Erythroblast (primary cell): Measurements from ENCODE around the gene SNX17.
"Not testable (repeated sequence)": the region's sequence is repeated elsewhere in the genome, so short reads cannot be mapped to it uniquely, and the experiment has no call there.

Source experiments
- DNase-seq, 2 experiments: peaks; one replicate each; lab custom pipeline; 2025; lab: John Stamatoyannopoulos, UW
- GATA1 ChIP-seq: IDR thresholded peaks from 2 replicates; pipeline ENCODE4 v1.6.1; 2011; ENCODE audit warnings: low read depth, mild to moderate bottlenecking, control low read depth, low read length, moderate library complexity
- POLR2A ChIP-seq: IDR thresholded peaks from 2 replicates; pipeline ENCODE4 v1.6.1; 2011; ENCODE audit warnings: mild to moderate bottlenecking, low read length

Gene SNX17

GRCh38 chr2:27400348-27401135 is 30.1 kb downstream of the SNX17 start:
- TF ChIP-seq POLR2A (no peak), GATA1 (no peak)
- DNase-seq: no peak

DNA sequence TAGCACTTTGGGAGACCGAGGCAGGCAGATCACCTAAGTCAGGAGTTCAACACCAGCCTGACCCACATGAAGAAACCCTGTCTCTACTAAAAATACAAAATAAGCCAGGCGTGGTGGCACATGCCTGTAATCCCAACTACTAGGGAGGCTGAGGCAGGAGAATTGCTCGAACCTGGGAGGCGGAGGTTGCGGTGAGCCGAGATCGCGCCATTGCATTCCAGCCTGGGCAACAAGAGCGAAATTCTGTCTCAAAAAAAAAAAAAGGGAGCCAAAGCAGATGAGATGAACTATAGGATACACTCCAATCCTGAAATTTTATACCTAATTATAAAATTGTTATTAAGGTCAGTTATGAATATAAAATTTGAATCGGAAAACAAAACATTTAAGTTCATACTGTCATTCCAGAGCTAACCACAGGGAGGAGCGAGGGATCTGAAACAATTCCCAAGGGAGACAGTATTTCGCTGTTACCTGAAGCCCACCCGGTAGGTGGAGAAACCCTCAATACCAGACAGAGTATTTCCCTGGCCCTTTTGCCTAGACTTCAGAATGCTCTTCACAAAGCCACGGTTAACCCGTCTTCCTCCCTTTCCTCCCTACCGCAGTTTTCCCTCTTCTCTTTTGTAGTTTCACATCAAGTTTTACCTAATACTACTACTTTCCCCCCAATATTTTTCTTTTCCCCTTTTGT is 37.5 kb downstream of the SNX17 start:
- no peak for TF ChIP-seq POLR2A
- no peak for TF ChIP-seq GATA1
- peak; percentile 58 to 76 for DNase-seq

GRCh38 chr2:27408601-27409320 is 38.3 kb downstream of the SNX17 start:
- no peak for TF ChIP-seq POLR2A
- no peak for TF ChIP-seq GATA1
- DNase-seq: peak; percentile 62 to 68

DNA sequence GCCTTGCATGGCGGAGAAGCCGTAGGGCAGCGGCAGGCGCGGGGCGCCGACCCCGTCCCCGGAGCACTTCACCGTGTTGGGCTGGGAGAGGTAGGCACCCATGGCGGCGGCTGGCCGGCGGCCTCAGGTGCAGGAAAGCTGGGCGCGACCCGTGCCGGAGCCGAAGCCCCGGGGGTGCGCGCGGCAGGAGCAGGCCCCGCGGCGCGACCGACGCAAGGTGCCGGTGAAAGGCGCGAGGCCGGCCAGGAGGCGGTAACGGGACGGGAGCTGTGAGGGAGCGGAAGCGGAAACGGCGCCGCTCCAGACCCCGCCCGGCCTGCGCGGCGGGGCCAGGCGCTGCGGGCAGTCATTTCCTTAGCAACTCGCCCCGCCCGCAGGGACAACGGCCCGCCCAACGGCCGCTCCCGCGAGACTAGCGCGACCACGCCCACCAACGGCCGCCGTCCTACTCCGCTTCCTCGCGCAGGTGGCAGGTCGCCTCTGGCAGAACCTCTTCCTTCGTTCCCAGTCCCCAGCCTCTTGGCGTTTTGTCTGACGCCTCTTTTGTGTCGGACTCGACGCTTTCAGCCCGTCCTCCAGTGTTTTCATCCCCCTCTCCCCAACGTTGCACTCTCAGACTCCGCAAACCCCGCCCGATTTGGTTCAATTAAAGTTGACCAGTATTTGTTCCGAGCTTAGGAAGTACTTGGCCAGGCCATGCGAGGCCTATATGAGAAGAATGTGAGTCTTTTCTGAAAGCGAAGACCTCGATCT is 39.1 kb downstream of the SNX17 start, which contains the start of gene PPM1G:
Gene PPM1G (minus strand): TSS at position 271 of the 753 bp plus-strand sequence. CDS start 169 bp downstream, at position 102.
- TF ChIP-seq GATA1 (no peak), POLR2A (peak; percentile 91)
- peak; percentile 97 to 98 for DNase-seq

DNA sequence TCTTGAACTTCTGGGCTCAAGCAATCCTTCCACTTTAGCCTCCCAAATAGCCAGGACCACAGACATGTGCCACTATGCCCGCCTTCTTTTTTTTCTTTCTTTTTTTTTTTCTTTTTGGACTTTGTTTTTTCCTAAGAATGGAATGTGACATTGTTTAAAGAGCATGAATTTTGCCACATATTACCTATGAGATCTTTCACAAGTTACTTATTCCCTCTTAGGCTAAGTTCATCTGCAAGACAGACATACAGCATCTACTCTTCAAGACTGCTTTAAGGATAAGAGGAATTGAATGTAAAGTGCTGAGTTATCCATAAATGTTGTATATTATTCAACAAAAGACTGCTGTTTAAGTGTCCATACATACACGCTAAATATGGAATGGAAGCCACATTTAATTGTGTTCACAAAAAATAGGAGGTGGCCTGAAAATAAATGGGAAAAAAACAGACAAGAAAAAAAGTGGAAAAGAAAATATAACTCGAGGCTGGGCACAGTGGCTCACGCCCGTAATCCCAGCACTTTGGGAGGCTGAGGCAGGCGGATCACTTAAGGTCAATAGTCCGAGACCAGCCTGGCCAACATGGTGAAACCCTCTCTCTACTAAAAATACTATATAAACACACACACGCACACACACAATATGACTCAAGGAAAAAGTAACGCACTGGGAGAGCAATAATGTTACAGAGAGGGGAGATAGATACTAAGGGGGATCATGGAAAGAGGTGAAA is 42.2 kb downstream of the SNX17 start:
- TF ChIP-seq POLR2A (no peak), GATA1 (no peak)
- DNase-seq: no peak

- DNase-seq: no peak
- TF ChIP-seq POLR2A (no peak), GATA1 (no peak)
These were observed 45.7 kb downstream of the SNX17 start for GRCh38 chr2:27416151-27416550.

- DNase-seq: no peak
These were observed 50.6 kb downstream of the SNX17 start for GRCh38 chr2:27420996-27421395.

DNA sequence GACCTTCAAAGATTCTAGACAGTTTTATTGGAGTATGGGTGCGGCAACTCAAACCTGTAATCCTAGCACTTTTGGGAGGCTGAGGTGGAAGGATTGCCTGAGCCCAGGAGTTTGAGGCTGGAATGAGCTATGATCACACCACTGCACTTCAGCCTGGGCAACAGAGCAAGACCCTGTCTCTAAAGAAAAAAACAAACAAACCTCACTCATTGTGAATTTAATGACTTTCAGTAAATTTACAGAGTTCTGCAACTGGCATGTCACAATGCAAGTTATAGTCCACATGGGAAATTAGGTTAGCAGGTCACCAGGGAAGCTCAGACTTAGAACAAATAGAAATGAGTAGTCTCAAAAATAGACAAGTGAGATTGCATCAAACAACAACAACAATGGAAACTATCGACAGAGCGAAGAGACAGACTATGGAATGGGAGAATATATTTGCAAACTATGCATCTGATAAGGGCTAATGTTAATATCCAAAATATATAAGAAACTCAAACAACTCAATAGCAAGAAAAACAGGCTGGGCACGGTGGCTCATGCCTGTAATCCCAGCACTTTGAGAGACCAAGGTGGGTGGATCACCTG is 51.3 kb downstream of the SNX17 start:
- no peak for DNase-seq
- TF ChIP-seq POLR2A: no peak
- TF ChIP-seq GATA1: no peak

More at GRCh38 chr2:27420996-27421395, 50.6 kb downstream of the SNX17 start:
- no peak for TF ChIP-seq POLR2A
- no peak for TF ChIP-seq GATA1

DNA sequence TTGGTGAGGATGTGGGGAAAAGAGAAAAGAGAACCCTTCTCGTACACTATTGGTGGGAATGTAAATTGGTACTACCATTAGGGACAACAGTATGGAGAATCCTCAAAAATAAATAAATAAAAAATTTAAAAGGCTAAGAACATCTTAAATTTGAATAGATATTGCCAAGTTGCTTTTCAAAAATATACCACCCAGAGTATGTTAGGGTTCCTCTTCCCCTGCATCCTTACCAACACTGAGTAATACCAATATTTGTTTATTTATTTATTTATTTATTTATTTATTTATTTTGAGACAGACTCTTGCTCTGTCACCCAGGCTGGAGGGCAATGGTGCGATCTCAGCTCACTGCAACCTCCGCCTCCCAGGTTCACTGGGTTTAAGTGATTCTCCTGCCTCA is 52.5 kb downstream of the SNX17 start:
- TF ChIP-seq GATA1 (no peak), POLR2A (no peak)
- DNase-seq: no peak

GRCh38 chr2:27425039-27425438 is 54.6 kb downstream of the SNX17 start:
- DNase-seq: not testable (repeated sequence)
